ENCODE measurements around the gene LSS. TPM values are rescaled to one million over a fixed set of nuclear protein-coding genes. Genes with fewer than 3 reads are reported as not detected.

The LSS gene
- total and polyA plus RNA-seq, 2 of the 8 experiments (the other 6 are each of a cell fraction or from before 2014, with no cell fraction given): 96.1 to 123 TPM

DNA sequence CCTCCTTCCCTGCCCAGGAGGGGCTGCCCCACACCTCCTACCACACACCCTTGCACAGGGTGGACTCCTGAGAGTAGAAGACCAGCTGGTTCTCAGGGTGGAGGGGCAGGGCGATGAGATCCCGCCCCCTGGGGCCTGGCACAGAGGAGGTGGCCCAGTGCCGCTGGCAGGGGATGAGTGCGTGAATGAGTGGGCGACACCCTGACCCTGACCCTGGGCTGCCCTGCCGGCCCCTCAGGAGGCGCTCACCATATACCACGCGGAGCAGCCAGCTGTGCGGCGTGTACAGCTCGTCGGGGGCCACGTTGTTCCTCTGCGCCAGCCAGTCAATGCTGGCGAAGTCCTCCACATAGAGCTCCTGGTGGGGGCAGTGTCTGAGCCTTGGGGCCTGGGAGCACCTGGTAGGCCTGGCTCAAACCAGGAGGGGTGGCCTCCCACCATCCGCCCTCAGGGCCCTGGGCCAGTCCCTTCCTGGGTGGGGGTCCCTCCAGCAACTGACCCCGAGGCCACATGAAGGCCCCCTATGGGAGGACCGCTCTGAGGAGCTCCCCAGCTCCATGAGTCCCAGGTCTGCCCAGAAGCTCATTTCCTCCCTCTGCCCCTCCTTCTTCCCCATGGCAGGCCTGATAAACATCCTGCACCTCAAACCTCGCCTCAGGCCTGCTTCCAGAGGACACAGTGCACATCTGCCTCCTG lies 13.0 kb downstream of the LSS start:
- 90% methylated on average over 20 of the region's 20 CpGs; no CpG with 5 or more reads in 1 of the 2 experiments for WGBS, 2 experiments (ENCODE audit: extremely low coverage in 1 of 2, insufficient coverage in 1 of 2, insufficient read length in 1 of 2, insufficient replicate concordance in 2 of 2, low coverage in 1 of 2, low lambda C conversion rate in 2 of 2, missing lambda C conversion rate in 1 of 2)
- TF ChIP-seq EP300 (IDR thresholded peaks at IDR 0.05; ENCODE audit: borderline replicate concordance in 1 of 2, low read depth in 2 of 2, low read length in 2 of 2): no peak
- no peak for TF ChIP-seq KDM1A (IDR thresholded peaks at IDR 0.05; ENCODE audit: borderline replicate concordance, low read length)
- no peak for TF ChIP-seq TCF12 (IDR thresholded peaks at IDR 0.05; ENCODE audit: low read depth, low read length)
- no peak for TF ChIP-seq SIRT6 (IDR thresholded peaks at IDR 0.05; ENCODE audit: low read length)
- no peak for TF ChIP-seq NRF1 (IDR thresholded peaks at IDR 0.05; ENCODE audit: low read depth, low read length)
- no peak for TF ChIP-seq SIX5 (IDR thresholded peaks at IDR 0.05; ENCODE audit: low read depth, low read length)
- TF ChIP-seq CTCF (IDR thresholded peaks at IDR 0.05; ENCODE audit: control extremely low read depth in 1 of 3, insufficient read depth in 1 of 3, low read depth in 1 of 3, low read length in 3 of 3): no peak
- no peak for TF ChIP-seq BRCA1 (IDR thresholded peaks at IDR 0.05; ENCODE audit: low read depth, low read length)
- no peak for TF ChIP-seq CTBP2 (IDR thresholded peaks at IDR 0.05; ENCODE audit: borderline replicate concordance, insufficient read depth, insufficient read length, low read length)

More for the DNA sequence above, 13.0 kb downstream of the LSS start:
- Histone ChIP-seq H3K23me2 (ENCODE audit: low read depth, low read length) (no peaks in the 10 kb centered on the region), H2BK5ac (ENCODE audit: low read depth, low read length) (no peak overlapping the region), H3K4ac (replicated peaks; ENCODE audit: insufficient read length, low read depth, low read length) (no peak overlapping the region), H2BK20ac (ENCODE audit: low read length) (no peak overlapping the region), H3K56ac (replicated peaks; ENCODE audit: insufficient read length, low read depth, low read length) (no peak overlapping the region), H2BK12ac (ENCODE audit: low read depth, low read length) (no peak overlapping the region), H3K36me3 (ENCODE audit: control insufficient read depth in 2 of 4, insufficient read depth in 4 of 4, low read length in 3 of 4) (peaks cover 3 to 14% (median 11%) of the 10 kb centered on the region in 4 experiments; a peak in 7 of 8 replicates), H2BK15ac (ENCODE audit: low read length) (no peak overlapping the region), H3K27me3 (replicated peaks in 1 of 4; ENCODE audit: control insufficient read depth in 3 of 4, extremely low read depth in 1 of 4, insufficient read depth in 3 of 4, low read length in 3 of 4) (no peaks in the 10 kb centered on the region), H3K9me3 (ENCODE audit: insufficient read depth in 2 of 2, low read depth in 1 of 2, low read length in 1 of 2) (no peaks in the 10 kb centered on the region), H4K8ac (ENCODE audit: extremely low read depth, insufficient read depth, low read length) (no peak overlapping the region), H4K5ac (ENCODE audit: insufficient read length, low read depth, low read length) (no peak overlapping the region), H2AK5ac (ENCODE audit: low read depth, low read length) (no peak overlapping the region), H3K23ac (ENCODE audit: insufficient read length) (no peak overlapping the region), H3K9ac (replicated peaks in 1 of 4; ENCODE audit: extremely low read depth in 1 of 4, low read depth in 3 of 4, low read length in 3 of 4) (no peak overlapping the region), H4K91ac (replicated peaks; ENCODE audit: insufficient read length, low read length) (no peak overlapping the region), H2BK120ac (replicated peaks; ENCODE audit: low read depth, low read length) (no peak overlapping the region), H3K4me2 (ENCODE audit: insufficient read depth in 1 of 2, low read depth in 2 of 2, low read length in 2 of 2) (no peak overlapping the region), H2AFZ (ENCODE audit: low read length) (no peak overlapping the region), H3K14ac (ENCODE audit: insufficient read length) (no peak overlapping the region), H3K79me2 (ENCODE audit: control insufficient read depth in 1 of 2, insufficient read depth in 2 of 2, low read length in 2 of 2) (peaks cover 0 to 14% of the 10 kb centered on the region in 2 experiments; a peak in 2 of 4 replicates), H3K27ac (ENCODE audit: low read depth, low read length) (no peak overlapping the region), H3K4me1 (replicated peaks in 1 of 4; ENCODE audit: control insufficient read depth in 3 of 4, insufficient read depth in 4 of 4, low read length in 3 of 4) (peaks cover 0 to 2% (median 0%) of the 10 kb centered on the region in 4 experiments; a peak in 1 of 7 replicates), H4K20me1 (replicated peaks in 1 of 2; ENCODE audit: control insufficient read depth in 1 of 2, insufficient read depth in 2 of 2, low read length in 2 of 2) (peaks cover 4 to 41% of the 10 kb centered on the region in 2 experiments), H3K79me1 (ENCODE audit: low read depth, low read length) (peaks cover 18% of the 10 kb centered on the region), H3K4me3 (ENCODE audit: extremely low read depth in 1 of 4, insufficient read depth in 2 of 4, low read depth in 3 of 4, low read length in 4 of 4) (no peak overlapping the region), H3K18ac (ENCODE audit: extremely low read depth, low read length) (no peak overlapping the region)
- CTCF ChIA-PET (ENCODE audit: partially characterized antibody): interaction anchor here (0.7 to 3.0 kb wide), 10 partner anchors 8 to 245 kb away, joined by 3 to 17 read pairs (median 4); no protein-coding TSS in a partner anchor
- DNase-seq (ENCODE audit: low read depth in 1 of 2, low spot score in 2 of 2): no peak
- POLR2A ChIA-PET (ENCODE audit: partially characterized antibody): interaction anchor here (0.9 to 1.5 kb wide), 2 partner anchors 12 to 101 kb away, joined by 3 to 4 read pairs; no protein-coding TSS in a partner anchor
- no peak for FAIRE-seq

All from H1 (cell line).